GM19463 (cell line): ENCODE results near the gene PFAS.

Experiments used
- ATAC-seq: cut with Tn5 transposase; IDR thresholded peaks from one replicate; pipeline ENCODE4 v1.9.1; 2021; ENCODE audit warnings: mild to moderate bottlenecking, moderate library complexity; ENCODE audit not compliant: unreplicated experiment

Gene PFAS

DNA sequence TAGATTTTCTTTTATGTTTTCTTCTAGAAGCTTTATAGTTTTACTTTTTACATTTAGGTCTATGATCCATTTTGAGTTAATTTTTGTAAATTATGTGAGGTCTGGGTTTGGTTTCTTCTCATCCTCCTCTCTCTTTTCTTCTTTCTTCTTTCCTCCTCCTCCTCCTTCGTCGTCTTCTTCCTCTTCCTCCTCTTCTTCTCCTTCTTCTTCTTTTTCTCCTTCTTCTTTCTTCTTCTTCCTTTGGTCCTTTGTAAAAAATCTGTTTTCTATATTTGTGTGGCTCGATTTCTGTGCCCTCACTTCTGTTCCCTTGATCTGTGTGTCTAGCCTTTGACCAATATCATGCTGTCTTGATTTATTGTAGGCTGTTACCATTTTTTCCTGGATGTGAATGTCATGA lies 51.1 kb downstream of the PFAS start:
- no peak for ATAC-seq

DNA sequence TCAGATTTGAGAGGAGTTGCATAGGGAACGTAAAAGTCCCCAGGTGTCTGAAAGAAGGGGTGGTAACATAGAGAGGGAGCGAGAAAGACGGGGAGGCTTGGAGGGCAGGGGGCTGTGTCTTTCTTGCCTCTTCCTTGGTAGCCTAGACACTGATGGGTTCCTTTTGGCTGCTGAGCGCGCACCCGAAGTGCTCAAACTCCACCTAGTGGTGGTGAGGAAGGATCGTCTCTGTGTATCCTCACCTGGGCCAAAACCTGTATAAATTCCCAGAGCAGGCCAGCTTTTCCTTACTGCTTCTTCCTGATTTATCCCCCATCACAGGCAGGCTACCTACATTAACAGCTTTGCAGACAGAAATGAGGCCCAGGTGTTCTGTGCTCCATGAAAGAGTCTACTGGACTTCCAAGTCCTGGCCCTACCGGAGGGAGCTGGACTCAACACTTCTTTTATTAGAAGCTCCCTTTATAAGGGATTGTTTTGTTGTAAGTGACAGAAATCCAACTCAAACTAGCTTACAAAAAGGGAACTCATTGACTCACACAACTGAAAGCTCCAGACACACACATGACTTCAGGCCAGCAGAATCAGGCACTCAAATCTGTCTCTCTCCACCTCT lies 51.6 kb downstream of the PFAS start:
- ATAC-seq: peak; percentile 57

DNA sequence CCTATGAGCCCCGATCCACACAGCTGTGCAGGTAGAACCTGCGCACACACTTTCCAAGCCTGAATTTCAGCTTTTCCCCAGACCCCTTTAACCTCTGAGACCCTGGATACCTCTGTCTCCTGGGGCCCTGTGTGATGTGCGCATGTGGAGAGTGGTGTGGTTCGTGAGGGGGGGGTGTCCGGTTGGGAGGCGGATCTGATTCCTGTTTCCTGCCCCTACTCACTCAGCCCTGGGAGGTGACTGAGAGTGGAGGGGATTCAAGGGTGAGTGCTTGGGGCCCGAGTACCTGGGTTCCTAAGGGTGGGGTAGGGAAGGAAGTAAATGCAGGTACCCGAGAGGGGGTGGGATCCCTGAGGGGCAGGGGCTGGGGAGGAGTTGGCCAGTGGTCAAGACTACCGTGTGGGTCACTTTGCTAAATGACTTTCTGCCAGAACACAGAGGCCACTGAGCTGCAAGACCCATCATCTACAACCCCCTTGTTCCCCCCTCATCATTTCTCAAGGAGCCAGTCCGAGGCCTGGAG lies 61.6 kb downstream of the PFAS start:
- ATAC-seq: no peak

DNA sequence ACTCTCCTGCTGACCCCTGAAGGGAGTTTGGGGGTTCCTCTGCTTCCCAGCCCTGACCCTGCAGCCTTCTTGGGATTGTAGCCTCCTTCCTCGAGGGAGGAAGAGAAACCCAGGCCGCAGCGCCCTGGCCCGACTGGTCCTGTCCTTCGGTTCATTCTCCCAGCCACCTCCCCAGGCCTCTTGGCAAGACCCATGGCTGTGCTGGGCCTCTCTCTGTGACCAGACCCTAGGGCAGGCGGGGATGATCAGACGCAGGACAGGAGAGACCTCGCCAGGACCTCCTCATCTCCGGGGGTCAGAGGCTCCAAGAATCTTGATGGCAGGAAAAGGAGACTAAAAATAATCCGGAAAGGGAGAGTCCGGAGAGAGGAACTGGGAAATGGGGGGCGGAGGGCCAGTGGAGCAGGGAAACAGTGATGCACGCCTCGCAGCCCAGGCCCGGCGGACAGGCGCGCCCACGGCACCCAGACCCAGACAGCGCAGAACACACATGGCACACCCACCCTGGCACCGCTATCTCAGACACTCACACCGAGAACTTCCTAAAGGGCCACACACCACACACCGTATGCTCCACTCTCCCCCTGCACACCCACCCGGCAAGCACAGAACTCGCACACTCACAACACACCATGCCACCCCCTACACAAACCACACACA lies 62.2 kb downstream of the PFAS start:
- no peak for ATAC-seq

DNA sequence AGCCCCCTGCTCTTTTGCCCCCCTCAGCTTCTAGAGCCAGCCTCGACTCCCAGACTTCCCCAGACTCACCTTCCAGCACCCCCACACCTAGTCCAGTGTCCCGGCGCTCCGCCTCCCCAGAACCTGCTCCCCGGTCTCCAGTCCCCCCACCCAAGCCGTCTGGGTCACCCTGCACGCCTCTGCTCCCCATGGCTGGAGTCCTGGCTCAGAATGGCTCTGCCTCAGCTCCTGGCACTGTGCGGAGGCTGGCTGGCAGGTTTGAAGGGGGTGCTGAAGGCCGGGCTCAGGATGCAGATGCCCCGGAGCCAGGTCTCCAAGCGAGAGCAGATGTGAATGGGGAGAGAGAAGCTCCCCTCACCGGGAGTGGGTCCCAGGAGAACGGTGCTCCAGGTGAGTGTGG lies 63.2 kb downstream of the PFAS start:
- ATAC-seq: no peak

DNA sequence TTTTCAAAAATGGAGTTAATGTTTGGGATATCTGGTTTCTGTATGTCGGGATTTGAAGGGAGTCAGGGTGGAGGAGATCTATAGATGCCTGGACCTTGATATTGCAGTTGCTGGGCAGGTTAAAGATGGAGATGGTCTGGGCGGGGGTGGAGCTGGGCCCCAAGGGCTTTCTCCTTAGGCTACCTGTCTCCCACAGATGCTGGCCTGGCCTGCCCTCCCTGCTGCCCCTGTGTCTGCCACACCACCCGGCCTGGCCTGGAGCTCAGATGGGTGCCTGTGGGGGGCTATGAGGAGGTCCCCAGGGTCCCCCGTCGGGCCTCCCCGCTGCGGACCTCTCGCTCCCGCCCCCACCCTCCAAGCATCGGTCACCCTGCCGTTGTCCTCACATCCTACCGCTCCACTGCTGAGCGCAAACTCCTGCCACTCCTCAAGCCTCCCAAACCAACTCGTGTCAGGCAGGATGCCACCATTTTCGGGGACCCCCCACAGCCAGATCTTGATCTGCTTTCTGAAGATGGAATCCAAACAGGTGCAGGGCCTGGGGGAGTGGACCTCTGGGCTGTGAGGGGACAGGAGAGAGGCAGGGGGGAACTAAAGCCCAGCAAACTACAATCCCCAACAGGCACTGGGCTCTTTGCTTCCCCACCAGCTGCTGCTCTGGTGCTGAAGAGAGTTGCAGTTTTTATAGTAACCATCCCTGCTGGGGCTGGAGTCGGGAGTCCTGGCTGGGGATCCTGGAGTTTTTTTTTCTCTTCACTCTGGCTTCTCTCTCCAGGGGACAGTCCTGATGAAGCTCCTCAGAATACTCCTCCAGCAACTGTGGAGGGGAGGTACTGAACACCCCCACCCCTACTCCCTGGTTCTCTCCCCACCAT lies 63.9 kb downstream of the PFAS start:
- no peak for ATAC-seq

DNA sequence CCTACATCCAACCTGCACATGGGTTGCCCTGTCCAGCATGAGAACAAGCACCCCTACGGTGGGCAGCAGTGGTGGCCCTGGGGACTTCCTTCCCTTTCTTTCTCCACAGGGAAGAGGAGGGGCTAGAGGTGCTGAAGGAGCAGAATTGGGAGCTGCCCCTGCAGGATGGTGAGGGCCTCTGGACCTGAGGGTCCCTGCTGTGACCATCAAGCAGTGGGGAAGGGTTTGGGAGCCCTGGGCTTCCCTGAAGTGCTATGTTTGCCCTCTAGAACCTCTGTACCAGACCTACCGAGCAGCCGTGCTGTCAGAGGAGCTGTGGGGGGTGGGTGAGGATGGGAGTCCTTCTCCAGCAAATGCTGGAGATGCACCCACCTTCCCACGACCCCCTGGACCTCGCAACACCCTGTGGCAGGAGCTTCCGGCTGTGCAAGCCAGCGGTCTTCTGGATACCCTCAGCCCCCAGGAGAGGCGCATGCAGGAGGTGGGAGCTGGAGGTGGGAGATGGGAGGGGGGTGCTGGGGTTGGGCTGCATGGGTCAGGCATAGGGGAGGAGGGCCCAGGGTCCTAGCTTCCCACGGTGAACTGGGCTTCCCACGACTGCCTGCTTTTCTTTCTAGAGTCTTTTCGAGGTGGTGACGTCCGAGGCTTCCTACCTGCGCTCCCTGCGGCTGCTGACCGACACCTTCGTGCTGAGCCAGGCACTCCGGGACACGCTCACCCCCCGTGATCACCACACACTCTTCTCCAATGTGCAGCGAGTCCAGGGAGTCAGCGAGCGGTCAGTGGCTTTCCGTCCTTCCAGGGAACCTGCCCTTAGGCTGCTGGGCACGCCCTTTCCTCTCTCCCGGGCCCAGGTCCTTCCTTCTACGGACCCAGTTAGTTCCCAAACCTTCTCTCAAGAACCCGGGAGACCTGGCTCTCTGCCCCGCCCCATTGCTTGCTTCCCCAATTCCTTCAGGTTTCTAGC lies 66.0 kb downstream of the PFAS start:
- ATAC-seq: no peak

DNA sequence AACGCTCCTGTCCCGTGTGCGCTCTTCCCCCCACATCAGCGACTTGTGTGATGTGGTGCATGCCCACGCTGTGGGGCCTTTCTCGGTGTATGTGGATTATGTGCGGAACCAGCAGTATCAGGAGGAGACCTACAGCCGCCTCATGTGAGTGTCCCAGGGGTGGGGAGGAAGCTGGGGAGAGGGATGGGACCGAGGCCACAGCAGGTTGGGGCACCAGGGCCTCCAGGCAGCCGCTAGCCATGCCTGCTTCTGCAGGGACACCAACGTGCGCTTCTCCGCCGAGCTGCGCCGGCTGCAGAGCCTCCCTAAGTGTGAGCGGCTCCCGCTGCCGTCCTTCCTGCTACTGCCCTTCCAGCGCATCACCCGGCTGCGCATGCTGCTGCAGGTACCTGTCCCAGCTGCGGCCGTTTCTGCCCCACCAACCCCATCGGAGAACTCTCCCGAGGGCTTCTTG lies 66.7 kb downstream of the PFAS start:
- ATAC-seq: no peak

DNA sequence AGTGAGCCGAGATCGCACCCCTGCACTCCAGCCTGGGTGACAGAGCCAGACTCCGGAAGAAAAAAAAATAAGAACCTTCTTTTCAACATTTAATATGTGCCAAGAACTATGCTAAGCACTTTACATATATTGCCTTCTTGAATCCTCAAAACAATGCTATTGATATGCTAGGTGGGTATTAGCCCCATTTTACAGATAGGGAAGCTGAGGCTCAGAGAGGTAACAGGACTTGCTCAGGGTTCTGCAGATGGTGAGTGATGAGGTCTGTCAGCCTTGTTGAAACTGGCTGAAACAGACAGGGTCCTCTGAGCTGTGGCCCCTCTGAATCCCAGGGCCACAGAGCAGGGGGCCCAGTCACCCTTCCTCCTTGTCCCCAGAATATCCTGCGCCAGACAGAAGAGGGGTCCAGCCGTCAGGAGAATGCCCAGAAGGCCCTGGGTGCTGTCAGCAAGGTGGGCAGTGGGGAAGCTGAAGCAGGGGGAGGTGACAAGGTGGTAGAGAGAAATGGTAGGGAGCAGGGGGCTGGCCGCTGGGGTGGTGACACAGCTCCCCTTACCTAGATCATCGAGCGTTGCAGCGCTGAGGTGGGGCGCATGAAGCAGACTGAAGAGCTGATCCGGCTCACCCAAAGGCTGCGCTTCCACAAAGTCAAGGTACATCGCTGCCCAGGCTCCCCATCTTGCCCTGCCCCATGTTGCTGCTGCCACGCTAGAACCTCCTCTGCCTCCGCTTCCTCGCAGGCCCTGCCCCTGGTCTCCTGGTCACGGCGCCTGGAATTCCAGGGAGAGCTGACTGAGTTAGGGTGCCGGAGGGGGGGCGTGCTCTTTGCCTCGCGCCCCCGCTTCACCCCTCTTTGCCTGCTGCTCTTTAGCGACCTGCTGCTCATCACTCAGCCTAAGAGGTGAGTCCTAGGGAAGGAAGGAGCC lies 69.2 kb downstream of the PFAS start:
- no peak for ATAC-seq
